GM18498 (cell line): ENCODE results near the gene GHRH.

Experiments used
- ATAC-seq: cut with Tn5 transposase; IDR thresholded peaks from one replicate; pipeline ENCODE4 v1.9.1; 2021; ENCODE audit warnings: mild to moderate bottlenecking, moderate library complexity; ENCODE audit not compliant: unreplicated experiment

Gene GHRH

GRCh38 chr20:37240337-37241067 is 21.1 kb downstream of the GHRH start:
- no peak for ATAC-seq

GRCh38 chr20:37238935-37239451 is 22.6 kb downstream of the GHRH start:
- no peak for ATAC-seq

GRCh38 chr20:37238426-37238825 is 23.2 kb downstream of the GHRH start:
- no peak for ATAC-seq

- ATAC-seq = no peak
Measured at GRCh38 chr20:37237656-37238055, 24.0 kb downstream of the GHRH start.

- ATAC-seq = no peak
Measured at GRCh38 chr20:37236462-37236861, 25.2 kb downstream of the GHRH start.

DNA sequence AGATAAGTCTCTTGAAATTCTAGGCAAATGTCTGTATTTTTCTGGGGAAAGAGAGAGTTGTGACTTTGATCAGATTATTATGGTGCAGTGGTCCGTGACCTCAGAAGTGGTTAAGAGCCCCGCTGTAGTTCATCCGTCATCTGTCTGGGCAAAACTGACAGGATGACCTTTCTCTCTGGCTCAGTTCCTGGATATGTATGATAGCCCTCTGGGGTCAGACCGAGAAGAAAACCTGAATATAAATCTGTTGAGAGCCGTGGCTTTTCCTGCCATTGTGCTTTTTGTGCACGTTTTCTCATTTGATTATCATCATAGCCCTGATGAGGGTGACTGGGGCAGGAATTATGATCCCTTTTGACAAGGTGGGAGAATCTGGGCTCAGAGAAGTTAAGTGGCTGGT is 26.5 kb downstream of the GHRH start:
- ATAC-seq = no peak

- ATAC-seq = no peak
Measured at GRCh38 chr20:37234254-37234581, 27.4 kb downstream of the GHRH start.

GRCh38 chr20:37233548-37234253 is 27.9 kb downstream of the GHRH start:
- ATAC-seq = no peak

DNA sequence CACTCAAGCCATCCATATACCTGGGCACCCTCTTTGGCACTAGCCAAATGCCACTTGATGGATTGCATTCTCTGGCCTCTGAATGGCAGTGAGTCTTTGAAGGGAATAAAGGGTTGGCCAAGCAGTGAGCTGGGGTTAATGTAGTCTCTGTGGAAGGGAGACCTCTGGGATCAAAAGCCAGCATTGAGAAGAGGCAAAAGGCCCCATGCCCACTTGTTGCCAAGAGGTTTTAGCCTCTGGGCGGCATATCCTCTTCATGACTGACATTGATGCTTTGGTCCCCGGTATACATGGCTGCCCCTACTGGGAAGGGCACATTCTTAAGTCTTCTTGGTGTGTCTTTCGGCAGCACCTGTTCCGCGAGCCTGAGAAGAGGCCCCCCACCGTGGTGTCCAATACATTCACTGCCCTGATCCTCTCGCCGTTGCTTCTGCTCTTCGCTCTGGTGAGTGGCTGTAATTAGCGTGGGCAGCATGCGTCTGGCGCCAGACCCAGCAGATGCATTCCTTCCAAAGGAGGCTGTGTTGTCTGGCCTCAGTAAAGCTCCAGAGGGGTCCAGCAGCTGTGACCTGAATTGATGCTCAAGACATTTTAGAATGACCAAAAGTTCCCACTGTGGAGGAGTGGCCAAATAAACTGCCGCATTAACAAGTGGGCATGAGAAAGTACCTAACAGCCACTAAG is 29.5 kb downstream of the GHRH start:
- ATAC-seq = no peak

- no peak for ATAC-seq
Measured at GRCh38 chr20:37230200-37230599, 31.4 kb downstream of the GHRH start.

- ATAC-seq = no peak
Measured at GRCh38 chr20:37229357-37229756, 32.3 kb downstream of the GHRH start.

DNA sequence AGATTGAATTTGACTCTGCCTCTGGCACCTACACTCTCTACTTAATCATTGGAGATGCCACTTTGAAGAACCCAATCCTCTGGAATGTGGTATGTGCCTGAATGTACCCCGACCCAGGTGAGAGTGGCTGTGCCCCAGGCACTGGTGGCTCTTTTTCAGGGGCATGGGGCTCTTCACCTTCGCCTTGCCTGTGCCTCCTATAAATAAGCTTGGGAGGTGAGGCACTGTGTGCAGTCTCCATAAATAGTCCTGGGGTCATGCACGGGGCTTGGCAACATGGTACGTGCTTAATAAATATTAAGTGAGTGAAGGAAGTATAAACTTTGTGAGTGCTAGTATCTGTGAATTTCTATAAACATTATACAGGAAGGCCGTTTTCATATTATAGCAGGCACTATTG is 33.0 kb downstream of the GHRH start:
- ATAC-seq = no peak

- ATAC-seq = no peak
Measured at GRCh38 chr20:37228082-37228481, 33.5 kb downstream of the GHRH start.

DNA sequence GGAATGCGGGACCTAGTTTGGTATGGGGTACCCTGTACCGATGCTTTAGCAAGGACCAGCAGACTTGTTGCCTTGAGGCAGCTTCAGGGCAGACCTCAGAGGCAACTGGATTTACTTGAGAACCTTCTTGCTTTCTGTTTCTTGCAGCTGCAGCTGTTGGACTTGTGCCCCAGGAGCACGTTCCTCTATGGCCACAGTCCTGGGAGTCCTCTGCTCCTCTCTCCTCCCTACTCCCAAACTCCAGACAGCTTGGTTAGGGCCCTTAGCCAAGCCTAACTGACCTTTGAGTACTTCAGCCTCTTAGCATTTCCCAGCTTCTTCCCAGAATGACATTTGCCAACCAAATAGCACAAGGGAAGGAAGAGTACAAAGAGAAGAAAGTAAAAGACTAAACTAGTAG is 34.7 kb downstream of the GHRH start:
- no peak for ATAC-seq

DNA sequence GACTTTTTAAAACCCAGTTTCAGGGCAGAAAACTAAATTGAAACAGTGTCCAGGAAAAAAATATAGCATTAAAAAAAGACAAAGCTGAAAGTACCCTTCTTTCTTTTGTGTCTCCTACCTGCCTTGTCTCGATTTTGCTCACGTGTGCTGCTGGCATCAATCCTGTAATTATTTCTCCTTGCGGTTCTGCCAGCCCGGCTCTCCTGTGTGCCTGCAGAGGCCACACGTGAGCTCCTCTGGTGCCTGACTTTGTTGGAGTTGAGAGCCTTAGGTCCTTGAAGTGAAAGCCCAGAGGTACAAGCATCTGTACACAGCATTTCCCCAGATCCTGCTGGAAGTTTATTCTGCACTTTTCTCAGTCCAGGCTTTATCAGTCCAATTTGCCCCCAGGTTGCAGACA is 36.5 kb downstream of the GHRH start:
- no peak for ATAC-seq

- no peak for ATAC-seq
Measured at GRCh38 chr20:37223053-37223452, 38.6 kb downstream of the GHRH start.

DNA sequence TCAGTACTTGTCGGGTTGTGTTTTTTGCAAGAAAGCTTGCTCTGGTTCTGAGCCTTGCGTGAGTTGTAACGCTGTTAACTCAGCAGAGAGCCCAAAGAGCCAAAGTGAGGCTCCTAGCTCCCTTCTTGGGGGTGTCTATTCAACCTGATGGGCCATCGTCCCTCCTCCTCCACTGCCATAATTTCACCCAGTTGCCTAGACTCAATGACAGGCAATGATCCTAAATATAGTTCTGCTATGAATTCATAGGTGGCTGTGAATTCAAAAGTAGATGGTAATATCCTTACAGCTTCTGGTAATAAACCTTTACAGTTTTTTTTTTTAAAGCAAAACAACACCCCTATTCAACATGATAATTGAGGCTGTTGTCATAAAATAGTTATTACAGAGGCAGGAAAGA is 39.5 kb downstream of the GHRH start:
- no peak for ATAC-seq

- no peak for ATAC-seq
Measured at GRCh38 chr20:37220731-37221130, 40.9 kb downstream of the GHRH start.

DNA sequence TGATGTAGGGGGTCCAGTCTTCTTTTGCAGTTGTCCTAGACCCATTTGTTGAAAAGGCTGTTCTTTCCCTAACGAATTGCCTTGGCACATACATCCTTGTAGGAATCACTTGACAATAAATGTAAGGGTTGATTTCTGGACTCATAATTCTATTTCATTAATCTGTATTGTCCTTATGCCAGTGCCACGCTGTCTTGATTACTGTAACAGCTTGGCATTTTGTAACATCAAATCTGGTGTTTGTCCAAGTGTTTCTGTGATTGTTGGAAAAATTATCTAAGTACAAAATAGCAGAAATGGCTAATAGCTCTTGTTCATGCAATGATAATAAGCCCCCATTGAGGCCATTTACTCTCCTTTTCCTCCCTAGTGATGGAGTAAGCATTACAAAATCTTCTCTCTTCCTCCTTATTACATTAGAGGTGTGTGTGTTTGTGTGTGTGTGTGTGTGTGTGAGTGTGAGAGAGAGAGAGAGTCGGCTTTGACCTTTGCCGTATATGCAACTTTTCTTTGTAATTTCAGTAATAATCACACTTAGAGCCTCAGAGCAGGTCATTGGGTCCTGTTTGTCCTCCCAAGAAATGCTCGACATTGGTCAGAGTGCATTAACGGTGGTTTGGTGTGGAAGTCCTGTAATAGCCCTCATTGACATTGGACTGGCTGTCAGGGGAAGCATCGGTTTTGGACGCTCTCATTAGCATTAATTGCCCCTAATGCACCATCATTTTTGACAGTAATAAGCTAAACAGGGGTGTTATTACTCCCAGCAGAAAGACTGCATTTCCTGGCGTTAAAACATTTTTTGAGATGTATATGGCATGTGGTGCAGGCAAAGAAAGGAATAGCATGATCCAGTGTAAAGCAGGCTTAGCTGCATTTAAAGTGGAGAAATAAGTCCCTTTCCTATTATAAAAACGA is 41.6 kb downstream of the GHRH start:
- ATAC-seq = no peak

GRCh38 chr20:37218976-37219375 is 42.6 kb downstream of the GHRH start:
- no peak for ATAC-seq

DNA sequence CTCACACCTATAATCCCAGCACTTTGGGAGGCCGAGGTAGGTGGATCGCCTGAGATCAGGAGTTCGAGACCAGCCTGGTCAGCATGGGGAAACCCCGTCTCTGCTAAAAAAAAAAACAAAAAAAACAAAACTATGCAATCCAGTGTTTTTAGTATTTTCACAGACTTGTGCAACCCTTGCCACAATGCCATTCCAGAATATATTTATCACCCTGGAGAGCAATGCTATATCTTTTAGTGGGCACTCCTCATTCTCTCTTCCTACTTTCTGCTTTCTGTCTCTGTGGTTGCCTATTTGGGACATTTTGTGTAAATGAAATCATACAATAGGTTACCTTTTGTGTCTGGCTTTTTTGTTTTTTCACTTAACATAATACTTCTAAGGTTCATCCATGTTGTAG is 43.2 kb downstream of the GHRH start:
- no peak for ATAC-seq
